Fibroblast of skin of right quadriceps (primary cell): ENCODE data around the gene GLIS1.

ENCODE experiments used
- DNase-seq: peaks from one replicate; pipeline ENCODE4 v3.0.0-alpha.2; 2013

GLIS1 gene

DNA sequence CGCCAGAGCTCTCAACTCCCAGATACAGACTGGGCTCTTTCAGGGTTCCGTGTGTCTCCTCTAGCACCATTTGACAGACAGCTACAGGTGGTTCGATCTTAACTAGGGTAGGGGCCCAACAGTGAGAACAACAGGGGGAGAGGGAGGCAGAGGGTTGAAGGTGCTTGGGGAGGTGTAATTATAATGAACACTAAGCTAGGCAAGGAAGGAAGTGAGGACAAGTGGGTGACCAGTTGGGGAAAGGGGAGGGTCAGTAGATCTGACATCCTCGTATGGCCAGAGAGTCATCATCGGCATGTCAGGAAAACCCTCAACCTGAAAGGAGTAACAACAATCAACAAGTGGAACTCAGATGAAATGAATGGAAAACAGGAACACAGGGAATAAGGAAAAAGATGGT lies 22.8 kb downstream of the GLIS1 start:
- DNase-seq = no peak

DNA sequence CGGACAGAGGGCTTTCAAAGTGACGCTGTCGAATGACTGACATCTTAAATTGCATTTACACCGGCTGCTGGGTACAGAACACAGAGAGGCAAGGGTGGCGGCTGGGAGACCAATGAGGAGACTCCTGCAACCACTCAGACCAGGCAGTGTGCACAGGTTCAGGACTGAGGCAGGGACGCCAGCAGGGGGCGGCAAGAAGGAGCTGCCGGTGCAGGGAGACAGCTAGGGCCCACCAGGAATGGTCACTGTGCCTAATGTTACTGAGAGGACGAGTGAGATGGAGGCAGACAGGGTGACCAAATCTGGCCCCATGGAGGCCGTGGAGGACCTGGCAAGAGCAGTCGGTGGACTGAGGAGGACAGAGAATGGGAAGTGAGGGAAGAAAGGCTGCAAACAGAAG lies 23.5 kb downstream of the GLIS1 start:
- no peak for DNase-seq

DNA sequence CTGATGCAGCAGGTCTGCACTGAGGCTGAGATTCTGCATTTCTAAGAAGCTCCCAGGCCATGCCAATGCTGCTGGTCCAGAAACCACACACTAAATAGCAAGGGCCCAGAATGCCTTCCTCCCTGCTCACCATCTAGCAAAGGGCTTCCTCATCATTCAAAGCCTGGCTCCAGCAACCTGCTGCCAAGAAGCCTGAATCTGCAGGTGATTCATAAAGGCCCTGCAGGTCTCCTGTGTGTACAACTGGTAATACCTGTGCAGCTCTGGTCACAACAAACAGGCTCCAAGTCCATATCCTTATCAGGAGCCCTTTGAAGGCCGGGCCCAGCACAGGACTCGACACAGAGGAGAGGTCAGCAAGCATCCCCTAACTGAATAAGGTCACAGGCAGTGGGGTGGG lies 26.7 kb downstream of the GLIS1 start:
- DNase-seq = no peak

DNA sequence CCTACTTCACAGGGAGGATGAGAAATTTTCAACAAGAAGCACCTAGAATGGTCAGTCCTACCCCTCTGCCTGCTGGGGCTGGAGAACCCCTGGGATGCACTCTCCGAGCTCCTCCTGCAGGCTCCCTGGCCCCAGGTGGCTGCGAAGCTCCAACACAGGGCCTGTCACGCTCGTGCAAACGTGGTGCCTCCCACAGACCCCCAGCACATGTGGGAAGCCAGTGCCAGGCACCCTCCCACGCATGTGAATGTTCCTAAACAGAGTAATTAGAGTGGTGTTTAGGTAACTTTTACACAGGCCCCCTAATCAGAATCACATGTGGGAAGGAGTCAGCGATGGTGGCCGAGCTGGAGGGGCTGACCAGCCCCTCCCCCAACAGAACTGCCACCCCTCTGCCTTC lies 28.4 kb downstream of the GLIS1 start:
- DNase-seq = no peak

DNA sequence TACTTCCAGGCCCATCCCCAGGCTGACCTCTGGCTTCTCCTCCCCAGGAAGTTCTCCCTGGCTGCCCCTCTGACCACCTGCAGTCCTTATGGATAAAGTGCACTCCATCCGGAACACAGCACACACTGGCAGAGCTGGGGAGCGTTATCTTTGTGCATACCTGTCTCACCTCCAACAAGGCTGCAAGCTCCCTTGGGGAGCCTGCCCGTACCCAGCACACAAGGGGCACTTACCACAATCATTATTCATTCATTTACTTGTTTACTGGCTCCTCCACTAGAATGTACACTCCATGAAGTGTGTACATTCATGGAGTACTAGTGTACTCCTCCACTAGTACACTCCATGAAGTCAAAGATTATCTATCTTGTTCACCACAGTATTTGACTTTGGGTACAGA lies 30.3 kb downstream of the GLIS1 start:
- no peak for DNase-seq

DNA sequence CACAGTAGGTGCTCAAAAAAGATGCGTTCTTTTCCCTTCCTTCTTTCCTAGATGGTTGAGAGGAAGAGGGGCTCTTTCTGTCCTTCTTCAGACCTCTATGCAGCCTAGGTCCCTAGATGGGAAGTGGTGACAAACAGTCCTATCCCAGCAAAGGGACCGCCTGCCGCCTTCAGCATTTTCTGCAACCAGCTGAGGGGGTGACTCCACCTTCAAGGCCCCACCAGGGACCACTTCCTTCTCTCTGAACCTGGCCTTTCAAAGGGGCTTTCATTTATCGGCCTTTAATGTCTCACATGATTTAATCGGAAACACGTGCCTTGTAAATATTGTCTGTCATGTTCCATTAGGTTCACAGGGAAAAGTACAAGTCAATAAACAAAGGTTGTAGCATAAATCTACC lies 32.6 kb downstream of the GLIS1 start:
- no peak for DNase-seq

DNA sequence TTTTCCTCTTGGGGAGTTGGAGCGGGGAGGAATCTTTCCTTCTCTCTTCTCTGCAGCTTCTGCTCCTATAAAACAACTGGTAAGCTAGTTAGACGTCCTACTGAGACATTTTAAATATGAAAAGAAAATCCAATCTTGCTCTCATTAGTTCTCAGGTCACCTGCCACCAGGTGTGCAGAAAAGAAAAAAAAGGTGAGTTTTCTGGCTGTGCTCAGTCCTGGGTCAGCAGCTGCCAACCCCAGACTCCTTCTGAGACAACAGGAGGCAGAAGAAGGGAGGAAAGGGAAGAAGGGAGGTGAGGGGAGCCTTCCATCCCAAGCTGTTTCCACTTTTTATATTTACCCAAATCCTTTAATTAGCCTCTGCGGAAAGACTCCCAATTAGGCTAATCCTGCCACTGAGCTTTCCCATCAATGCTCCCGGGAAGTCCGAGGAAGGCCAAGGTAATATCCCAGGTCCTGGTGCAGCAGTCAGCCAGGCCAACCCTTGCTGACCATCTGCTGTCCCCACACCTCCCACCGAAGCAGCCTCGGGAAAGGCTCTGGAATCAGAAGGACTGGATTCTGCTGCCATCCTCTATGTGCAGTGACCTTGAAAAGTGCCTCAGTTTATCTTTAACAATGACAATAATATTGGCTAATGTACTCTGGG lies 33.4 kb downstream of the GLIS1 start:
- no peak for DNase-seq

DNA sequence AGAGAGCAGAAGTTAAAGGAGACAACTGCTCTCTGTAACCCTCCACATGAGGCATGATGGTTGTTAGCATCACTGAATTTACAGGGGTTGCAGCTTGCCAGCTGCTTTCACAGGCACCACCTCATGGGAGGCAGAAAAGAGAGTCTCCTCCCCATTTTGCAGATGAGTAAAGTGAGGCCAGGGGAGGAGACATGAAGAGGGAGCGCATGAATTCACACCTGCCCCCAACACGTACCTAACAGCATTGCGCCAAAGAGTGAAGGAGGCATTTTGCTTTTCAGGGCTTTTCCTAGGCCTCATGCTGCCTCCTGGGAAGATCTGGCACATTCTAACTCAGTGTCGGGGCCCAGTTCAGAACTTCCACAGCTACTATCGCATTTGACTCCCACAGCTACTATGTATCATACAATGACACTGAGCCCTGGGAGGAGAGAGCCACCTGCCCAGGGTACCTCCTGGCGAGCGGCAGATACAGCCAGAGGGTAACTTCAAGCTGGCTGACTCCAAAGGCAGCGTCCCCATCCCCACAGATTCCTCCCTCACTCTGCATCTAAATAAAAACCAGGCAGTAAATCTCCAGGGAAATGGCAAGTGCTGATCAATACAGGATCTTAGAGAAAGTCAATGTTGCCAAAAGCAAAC lies 34.0 kb downstream of the GLIS1 start:
- no peak for DNase-seq

DNA sequence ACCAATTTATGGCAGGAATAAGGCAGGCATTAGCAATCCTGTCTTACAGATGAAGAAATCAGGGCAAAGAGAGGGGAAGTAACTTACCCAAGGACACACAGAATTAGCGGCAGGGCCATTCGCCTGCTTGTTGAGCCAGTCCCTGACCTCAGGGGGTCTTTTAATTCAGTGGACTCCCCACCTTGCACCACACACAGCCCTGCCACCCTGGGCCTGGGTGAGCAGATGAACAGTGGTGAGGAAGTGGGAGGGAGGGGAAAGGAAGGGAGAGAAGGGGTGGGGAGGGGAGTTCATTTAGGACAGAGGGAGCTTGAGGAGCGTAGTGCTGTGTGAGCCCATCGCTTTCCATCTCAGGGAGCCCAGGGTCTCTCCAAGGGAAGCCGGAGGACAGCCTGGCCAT lies 34.7 kb downstream of the GLIS1 start:
- DNase-seq = no peak

DNA sequence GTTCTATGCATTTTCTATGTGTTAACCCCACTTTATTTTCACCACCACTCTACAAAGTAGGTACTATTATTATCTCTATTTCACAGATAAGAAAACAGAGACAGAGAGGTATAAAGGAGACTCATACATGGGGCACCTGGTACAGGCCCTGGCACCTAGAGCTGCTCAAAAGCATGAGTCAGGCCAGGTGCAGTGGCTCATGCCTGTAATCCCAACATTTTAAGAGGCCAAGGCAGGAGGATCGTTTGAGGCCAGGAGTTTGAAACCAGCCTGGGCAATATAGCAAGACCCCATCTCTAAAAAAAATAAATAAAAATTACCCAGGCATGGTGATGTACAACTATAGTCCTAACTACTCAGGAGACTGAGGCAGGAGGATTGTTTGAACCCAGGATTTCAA lies 35.8 kb downstream of the GLIS1 start:
- DNase-seq = no peak

DNA sequence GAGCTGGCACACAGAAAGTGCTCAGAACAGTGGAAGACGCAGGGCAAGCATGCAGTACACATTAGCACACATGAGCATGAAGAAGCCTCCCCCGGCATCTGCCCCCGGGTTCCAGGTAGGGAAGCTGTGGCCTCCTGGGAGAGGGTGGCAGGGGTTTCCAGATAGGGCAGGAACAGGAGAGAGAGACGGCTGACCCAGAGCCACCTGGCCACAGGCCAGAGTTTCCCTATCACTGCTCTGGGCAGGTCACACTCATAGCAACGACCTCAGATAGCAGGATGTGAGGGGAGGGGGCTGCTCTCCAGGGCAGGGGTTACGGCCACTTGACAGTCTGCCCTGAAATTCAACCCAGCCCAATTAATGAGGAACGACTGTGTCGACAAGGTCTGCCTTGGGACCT lies 36.6 kb downstream of the GLIS1 start:
- DNase-seq = no peak

DNA sequence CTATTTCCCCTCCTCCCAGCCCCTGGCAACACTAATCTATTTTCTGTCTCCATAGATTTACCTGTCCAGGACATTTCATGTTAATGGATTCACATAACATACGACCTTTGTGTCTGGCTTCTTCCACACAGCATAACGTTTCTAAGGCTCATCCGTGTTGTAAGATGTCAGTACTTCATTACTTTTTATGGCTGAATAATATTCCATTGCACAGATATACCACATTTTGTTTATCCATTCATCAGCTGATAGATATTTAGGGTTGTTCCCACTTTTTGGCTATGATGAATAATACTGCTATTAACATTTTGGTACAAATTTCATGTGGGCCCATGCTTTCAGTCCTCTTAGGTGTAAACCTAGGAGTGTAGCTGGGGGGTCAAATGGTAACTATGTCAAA lies 38.2 kb downstream of the GLIS1 start:
- DNase-seq = no peak

DNA sequence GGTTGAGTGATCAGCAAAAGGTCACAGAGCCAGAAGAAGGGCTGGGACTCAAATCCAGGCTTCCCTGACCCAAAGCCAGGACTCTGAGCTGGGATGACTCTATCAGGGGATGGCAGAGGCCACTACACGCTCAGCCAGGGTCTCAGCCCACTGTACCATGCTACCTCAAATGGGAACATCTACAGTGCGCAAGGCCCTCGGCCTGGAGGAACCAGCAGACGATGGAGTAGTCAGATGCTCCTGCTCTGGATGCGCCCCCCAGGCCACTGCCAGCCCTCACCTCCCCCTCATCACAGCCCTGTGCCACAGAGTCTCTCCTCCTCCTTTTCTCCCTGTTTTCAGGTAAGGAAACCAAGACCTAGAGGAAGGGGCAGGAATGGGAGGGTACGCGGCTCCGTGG lies 39.0 kb downstream of the GLIS1 start:
- DNase-seq = no peak

DNA sequence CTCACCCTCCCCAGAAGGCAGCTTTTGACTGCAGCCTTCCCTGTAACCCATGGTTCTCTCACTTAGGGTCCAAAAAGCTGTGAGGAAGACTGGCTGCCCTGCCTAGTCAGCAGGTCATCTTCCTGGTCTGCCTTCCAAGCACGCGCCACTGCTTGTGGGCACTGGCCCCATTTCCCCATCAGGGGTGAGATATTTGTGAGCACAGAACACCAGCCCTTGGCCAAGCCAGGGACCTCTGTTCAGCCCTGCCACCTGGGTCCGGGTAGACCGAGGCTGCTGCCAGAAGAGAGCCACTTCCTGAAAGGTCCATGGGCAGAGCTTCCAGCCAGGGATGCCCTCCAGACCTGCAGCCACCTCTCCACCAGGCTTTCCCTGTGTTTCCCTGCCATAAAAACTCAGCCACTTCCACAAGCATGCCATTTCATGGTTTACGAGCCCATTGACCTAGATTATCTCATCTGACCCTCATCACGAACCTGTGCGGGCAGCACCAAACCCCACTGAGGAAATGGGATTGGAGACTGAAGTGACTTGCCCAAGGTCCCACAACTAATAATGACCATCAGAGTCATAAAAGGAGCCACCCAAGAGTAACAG lies 40.5 kb downstream of the GLIS1 start:
- DNase-seq = no peak

DNA sequence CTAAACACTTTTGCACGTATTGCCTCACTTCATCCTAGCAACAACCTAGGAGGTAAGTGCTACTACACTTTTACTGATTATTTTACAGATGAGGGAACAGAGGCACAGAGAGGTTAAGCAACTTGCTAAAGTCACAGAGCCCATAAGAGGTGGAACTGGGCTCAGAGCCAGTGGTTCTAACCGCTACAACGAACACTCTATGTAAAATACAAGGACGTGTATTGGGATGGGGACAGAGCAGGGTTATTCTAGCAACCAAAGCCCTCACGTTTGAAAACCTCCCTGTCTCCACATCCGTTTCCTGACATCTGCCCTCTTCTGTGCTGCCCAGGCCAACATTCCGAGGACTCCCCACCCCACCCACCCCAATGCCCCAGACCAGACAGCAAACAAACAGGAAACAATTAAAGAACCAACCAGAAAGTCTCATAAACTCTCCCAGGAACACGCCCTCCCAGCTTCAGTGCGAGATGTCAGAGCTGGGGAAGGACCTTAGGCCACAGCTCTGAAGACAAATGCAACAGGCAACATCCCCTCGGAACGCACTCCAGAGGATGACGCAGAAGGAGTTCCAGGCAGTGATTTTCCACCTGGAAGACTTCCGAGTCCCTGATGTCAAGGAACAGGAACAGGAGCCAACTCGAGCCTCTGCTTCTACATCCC lies 41.1 kb downstream of the GLIS1 start:
- peak; percentile 20 for DNase-seq

DNA sequence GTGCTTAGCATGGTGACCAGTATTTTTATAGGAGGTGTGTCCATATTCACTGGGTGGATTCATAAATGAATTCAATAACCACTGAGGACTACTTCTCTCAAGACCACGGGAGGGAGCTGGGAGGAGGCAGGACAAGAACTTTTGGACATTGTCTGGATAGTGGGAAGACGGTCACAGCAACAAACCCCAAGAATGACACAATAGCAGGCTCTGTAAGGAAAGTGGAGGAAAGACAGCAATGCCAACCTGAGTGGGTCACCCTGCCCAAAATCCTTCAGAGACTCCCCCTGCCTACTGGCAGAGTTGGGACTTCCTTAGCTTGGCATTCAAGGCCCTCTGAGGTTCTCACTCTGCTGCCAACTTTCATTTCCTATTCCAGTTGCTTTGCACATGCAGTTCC lies 42.0 kb downstream of the GLIS1 start:
- DNase-seq = no peak

DNA sequence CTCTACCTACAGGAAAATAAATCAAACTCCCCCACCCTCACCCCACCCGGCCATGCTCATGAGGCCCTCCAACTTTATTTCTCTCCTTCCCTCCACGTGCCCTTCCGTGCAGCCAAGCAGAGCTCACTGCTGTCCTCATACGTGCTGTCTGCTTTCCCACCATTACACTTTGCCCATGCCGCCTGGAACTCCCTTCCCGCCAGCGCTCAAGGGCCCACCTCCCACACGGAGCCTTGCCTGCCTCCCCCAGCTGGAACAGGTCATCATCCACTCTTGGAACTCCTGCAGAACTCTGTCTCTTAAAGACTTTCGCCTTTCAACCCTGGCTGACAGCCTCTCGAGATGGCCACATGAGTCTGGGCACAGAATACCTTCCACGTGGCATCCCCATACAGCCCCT lies 42.4 kb downstream of the GLIS1 start:
- DNase-seq = no peak

DNA sequence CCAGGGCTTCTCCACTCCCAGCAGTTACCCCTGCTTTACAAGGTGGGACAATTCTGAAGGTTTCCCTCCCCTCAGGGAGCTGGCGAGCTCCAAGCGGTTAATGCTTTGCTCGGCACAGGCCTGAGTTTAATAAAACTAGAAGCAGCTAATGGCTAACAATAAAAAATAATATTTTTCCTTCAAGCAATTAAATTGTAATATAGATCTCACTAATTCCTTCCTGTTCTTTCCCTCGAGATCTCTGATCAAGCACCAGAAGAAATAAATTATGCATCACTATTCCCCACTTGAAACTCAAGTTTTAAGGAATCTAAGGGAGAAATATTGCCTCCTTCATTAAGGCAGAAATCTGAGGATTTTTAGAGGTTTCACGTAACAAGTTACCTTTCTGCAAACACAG lies 42.9 kb downstream of the GLIS1 start:
- DNase-seq = no peak

DNA sequence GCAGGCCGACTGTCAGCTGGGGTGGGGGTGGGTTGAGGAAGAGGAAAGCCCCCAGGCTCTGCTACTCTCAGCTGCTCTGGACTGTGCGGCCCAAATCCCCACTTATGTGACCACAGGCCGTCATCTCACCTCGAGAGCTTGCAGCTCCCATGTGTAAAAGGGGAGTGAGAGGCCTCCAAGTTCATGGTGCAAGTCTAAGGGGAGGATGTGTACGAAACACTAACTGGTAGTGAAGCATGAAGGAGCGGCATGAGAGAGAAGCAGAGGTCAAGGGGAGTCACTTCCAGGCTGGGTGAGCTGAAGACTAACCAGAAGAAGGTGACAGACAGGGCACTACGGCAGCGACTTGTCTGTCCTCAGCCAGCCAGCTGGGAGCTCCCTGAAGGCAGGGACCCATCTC lies 43.8 kb downstream of the GLIS1 start:
- no peak for DNase-seq

DNA sequence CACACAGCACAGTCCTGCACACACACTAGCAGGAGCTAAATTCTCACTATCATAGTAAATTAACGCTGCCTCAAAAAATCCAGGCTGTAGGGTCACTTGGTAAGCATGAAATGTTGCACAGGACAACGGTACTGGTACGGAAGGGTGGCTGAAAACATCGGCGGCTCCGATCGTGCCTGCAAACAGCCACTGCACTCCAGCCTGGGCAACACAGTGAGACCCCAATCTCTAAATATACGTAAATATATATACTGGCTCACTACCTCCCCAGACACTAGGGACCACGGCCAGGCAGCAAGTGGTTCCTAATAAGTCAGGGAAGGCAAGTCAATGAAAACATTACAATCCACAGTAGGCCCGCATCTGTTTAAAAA lies 44.3 kb downstream of the GLIS1 start:
- no peak for DNase-seq

DNA sequence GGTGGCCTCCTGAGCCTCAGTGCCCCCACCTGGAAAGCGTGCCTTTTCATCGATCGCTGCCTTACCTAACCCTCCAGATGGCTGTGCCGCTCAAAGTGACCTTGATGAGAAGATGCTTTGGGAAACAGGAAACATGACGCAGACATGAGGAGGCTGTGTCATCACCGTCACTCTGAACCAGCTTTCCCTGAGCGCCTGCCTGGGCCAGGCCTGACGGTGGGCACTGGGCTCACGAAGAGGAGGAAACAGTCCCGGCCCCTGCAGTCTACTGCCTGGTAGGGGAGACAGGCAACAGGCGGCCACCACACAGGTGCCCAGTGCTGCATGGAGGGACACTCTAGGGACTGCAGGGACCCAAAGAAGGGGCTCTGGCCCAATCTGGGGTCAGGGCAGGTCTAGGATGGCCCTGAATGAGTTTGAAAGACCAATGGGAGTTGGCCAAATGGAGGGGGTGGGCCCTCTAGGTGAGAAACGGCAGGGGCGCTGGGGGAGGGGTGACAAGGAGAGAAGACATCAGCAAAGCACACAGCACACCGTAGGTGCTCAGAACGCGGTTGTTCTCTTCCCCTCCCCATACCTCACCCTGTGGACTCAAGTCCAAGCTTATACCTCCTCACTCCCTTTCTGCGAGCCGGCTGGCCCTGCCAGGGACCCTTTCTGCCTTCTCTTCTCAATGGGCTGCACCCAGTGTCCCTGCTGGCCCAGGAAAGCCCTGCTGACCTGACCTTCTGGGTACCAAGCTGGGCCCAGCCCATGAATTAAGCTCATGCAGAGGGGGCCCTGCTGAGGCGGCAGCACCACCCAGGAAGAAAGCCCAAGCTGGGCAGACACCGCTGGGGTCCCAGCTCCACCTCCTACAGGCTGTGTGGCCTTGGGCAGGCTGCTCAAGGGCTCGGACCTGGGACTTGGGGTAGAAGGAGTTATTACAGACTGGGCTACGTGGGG lies 44.9 kb downstream of the GLIS1 start:
- peak; percentile 42 for DNase-seq

DNA sequence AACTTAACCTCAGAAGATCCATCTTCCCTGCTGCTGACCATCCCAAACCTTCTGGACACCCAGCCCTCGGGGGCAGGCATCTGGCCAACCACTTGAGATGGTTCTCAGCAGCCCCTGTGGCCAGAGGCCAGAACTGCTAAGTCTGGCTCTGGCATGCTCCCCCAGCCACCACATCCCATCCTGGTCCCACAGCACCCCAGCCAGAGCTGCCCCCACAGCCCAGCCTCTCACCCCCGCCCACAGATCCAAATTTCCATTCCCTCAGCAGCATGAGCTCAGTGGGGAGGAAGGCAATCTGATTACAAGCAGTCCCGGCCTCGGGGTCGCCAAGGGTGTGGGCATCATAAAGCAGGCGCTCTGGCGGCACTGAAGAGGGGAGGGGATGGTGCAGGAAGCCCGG lies 45.6 kb downstream of the GLIS1 start:
- DNase-seq = no peak

DNA sequence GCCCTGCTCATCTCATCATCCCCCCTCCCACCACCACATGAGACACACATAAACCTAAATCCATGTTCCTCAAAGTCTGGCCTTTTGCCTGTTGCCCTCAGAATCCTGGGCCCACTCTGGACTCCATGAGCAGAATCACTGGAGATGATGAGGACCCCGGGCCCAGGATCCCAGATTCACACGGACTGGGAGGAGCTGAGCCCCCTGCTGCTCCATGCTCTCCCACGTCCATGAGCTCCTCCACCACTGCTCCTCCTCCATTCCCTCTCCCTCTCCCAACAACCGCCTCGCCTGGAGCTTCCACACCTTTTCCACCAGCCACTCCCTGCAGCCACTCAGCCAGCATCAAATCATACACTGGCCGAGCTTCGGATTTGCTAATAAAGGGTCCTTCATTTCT lies 47.6 kb downstream of the GLIS1 start:
- DNase-seq = no peak
